ENCODE results near the gene ALDH1A2.
"Not testable (repeated sequence)": the region's sequence is repeated elsewhere in the genome, so short reads cannot be mapped to it uniquely, and the experiment has no call there.

ALDH1A2 gene

DNA sequence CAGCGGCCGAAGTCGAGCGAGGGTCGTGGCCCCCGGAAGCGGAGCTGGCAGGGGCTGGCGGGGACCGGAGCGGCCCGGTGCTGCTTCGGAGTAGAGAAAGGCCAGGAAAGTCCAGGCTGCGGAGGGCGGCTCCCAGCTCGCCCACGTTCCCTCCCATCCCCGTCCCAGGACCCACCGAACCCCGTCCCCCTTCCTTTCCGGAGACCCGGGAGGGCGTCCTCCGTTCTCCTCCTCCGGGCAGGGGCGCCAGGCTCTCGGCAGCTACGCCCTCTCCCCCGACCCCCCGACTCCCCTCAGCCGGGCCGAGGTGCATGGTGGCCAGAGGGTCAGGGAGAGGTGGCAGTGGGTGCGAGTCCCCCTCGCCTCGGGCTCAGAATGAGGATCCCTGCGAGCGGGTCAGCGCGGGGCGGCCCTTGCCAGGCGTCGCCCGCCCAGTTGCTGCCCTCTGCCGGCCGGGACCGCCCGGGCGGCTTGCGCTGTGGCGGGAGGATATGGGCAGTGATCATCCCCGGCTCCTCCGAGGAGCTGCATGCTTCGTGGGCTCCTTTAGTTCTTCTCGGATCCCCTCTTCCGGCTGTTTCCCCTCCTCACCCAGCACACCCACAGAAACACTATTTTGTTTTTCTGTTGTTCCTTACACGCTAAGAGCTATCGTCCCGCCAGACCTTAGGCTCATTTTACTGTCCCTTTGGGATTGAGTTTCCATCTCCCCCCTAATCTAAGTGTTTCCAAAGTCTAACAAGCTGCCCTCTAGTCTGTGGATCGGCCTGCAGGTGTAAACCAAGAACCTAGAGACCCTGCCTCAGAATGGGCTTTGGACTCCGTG is 744 bp upstream of the ALDH1A2 start:
- peak; percentile 81 for DNase-seq (ENCODE audit: low spot score)

DNA sequence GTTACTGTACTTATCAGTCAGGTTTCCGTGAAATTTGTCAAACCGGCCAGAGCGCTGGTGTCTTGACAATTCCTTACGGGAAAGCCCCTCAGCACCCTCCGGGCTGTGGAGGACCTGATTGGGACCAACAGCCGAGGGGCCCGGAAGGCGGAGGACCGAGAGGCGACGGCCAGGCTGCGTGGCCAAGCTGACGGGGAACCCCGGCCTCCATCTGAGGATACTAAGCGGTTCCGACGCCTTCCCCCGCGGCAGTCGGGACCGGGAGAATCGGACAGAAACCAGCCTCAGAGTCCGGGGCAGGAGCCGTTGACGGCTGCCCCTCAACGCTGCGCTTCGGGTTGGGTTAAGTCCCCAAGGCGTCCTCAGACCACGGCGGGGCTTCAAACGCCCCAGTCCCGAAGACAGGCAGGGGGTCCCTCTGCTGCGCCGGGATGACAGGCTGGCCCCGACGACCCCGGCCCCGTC is 499 bp downstream of the ALDH1A2 start:
- DNase-seq (ENCODE audit: low spot score) = no peak

GRCh38 chr15:58064082-58064979 is 1.2 kb downstream of the ALDH1A2 start:
- DNase-seq (ENCODE audit: low spot score) = no peak

GRCh38 chr15:58063614-58064013 is 1.9 kb downstream of the ALDH1A2 start:
- no peak for DNase-seq (ENCODE audit: low spot score)

GRCh38 chr15:58062983-58063382 is 2.5 kb downstream of the ALDH1A2 start:
- DNase-seq (ENCODE audit: low spot score) = no peak

DNA sequence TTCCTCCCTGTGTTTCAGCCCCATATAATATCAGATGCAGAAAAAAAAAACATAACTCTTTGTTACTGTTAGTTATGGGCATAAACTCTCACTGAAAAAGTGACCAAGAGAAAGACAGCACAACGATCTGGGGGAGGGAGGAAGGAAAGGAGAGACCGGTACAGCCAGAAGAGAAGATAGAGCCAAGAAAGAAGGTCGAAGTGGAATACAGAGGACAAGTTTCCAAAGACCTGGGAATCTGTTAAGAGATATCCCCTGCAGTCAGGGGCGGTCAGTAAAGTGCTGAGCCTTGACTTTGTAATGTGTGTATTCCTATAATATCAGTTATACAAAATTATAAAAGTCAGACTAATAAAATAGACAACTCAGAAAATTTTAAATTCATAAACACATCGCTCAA is 3.3 kb downstream of the ALDH1A2 start:
- no peak for DNase-seq (ENCODE audit: low spot score)

DNA sequence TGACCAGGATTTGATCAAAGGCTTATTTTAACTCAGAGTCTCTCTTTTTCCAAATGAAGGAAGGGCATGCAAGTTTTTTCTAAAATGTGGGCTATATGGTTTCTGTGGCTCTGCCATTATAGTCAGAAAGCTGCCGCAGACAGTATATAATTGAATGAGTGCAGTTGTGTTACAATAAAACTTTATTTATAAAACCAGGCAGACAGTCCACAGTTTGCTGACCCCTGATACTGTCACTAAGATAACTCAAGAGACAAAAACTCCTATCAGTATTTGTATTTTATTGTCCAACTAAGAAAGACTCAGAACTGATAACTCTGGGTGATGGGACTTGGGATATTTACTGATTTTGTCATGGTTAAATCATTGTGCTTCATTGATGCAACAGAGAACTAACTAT is 4.9 kb downstream of the ALDH1A2 start:
- no peak for DNase-seq (ENCODE audit: low spot score)

- DNase-seq (ENCODE audit: low spot score) = no peak
Measured at GRCh38 chr15:58058729-58059128, 6.8 kb downstream of the ALDH1A2 start.

- DNase-seq (ENCODE audit: low spot score) = no peak
Measured at GRCh38 chr15:58058073-58058472, 7.4 kb downstream of the ALDH1A2 start.

GRCh38 chr15:58057559-58057958 is 8.0 kb downstream of the ALDH1A2 start:
- no peak for DNase-seq (ENCODE audit: low spot score)

- no peak for DNase-seq (ENCODE audit: low spot score)
Measured at GRCh38 chr15:58056015-58056414, 9.5 kb downstream of the ALDH1A2 start.

DNA sequence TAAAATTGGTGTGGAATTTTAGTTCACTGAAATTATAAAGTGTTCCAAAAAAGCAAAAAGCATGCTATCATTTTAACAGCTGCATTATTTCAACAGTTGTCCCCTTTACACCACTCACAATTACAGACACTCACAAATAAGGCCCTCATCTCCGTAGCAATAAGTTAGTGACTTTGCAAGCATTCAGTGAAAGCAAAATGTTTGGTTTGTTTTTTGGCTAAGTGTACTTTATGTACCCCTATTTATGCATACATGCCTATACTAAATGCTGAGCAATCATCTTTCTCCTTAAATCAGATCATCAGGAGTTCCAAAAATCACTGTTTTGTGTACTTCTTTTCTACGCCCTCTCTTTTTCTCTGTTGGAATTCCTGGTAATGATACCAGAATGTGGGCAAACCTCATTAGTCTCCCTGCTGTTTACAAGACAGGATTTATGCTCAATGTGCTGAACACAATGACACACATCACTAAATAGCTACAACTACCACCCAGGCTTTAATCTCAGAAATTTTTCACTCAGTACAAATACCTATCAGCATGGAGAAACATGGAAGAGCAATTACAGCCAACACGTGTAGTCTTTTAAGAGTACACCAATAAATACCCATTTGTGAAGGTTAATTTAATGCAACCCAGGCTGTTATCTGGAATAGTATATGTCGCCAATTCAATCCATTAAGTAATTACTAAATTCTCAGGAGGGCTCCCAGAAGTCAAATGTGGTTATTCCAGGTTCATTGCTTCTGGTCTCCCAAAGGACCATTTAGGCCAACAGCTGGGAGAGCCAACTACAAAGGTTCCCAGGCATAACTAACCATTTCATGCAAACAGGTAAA is 12.0 kb downstream of the ALDH1A2 start:
- no peak for DNase-seq (ENCODE audit: low spot score)

DNA sequence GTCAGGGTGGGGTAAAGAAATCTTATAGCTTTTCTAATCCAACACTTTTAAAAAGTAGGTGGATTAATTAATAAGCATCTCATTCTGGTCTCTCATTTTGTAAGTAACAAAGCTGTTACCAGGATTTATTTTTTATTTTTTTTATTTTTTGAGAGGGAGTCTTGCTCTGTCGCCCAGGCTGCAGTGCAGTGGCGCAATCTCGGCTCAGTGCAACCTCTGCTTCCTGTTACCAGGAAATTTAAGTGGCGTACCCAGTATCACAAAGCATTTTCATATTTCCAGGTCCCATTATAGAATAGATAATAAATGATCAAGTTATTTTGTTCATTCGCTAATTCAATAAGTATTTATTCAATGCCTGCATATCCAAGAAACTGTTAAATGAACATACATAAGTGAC is 13.2 kb downstream of the ALDH1A2 start:
- no peak for DNase-seq (ENCODE audit: low spot score)

GRCh38 chr15:58049520-58050227 is 15.8 kb downstream of the ALDH1A2 start:
- no peak for DNase-seq (ENCODE audit: low spot score)

DNA sequence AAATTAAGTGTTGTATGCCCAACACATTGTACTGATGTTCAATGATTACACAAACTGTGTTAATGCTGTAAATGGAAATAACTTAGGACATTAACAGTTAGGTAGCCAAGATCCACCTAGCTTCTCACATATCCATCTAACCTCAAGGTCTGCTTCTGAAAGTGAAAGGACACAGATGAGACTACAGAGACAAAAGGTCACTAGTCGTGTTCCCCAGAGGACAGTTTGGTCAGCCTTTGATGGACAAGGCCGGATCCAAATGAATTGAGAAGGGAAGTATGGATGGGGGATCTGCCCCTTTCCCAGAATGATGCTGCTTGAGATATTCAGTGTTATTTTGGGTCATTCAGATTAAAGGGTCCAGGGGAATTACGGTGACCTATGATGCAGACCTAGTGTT is 17.2 kb downstream of the ALDH1A2 start:
- DNase-seq (ENCODE audit: low spot score) = no peak

GRCh38 chr15:58047149-58047548 is 18.4 kb downstream of the ALDH1A2 start:
- DNase-seq (ENCODE audit: low spot score) = no peak

- no peak for DNase-seq (ENCODE audit: low spot score)
Measured at GRCh38 chr15:58046467-58046866, 19.0 kb downstream of the ALDH1A2 start.

- not testable (repeated sequence) for DNase-seq (ENCODE audit: low spot score)
Measured at GRCh38 chr15:58045376-58045775, 20.1 kb downstream of the ALDH1A2 start.

- no peak for DNase-seq (ENCODE audit: low spot score)
Measured at GRCh38 chr15:58044551-58044950, 21.0 kb downstream of the ALDH1A2 start.

GRCh38 chr15:58043192-58043903 is 22.2 kb downstream of the ALDH1A2 start:
- DNase-seq (ENCODE audit: low spot score) = peak; percentile 36

GRCh38 chr15:58042006-58042405 is 23.5 kb downstream of the ALDH1A2 start:
- DNase-seq (ENCODE audit: low spot score) = no peak

All from AG20443 (cell line).